RWPE1 (cell line): ENCODE results near the gene RBM26.

ENCODE experiments used
- CTCF ChIA-PET: fragments of 350-600 bp; sonication (Branson Sonifier 250); formaldehyde crosslinking; extraction: SDS; loops from one replicate; lab custom pipeline; 2021; lab: Yijun Ruan, JAX
- POLR2A ChIA-PET: fragments of 400-600 bp; formaldehyde crosslinking; extraction: SDS; loops from one replicate; lab custom pipeline; 2020; ENCODE audit warnings: antibody characterized with exemption; ENCODE audit not compliant: low non-redundant PET; lab: Yijun Ruan, JAX
- DNase-seq: peaks from one replicate; pipeline ENCODE4 v3.0.0; 2012; ENCODE audit warnings: low spot score
- H3K27ac ChIP-seq: fragments of 450-650 bp; 2 replicates; pipeline ENCODE4 v1.5.1; 2017
- CTCF ChIP-seq: fragments of 450-650 bp; conservative IDR thresholded peaks from 2 replicates; pipeline ENCODE4 v1.5.1; 2017; ENCODE audit warnings: low read depth, mild to moderate bottlenecking

RBM26 gene

GRCh38 chr13:79439275-79439674, 33.2 kb upstream of the RBM26 start:
- no peak overlapping the region for H3K27ac ChIP-seq
- no peak for DNase-seq
- ChIA-PET POLR2A (no interaction called here), CTCF (interaction anchor here (0.7 kb wide), 1 partner anchor 165 kb away, joined by 3 read pairs; no protein-coding TSS in a partner anchor)
- no peak for TF ChIP-seq CTCF

GRCh38 chr13:79435561-79435990, 29.5 kb upstream of the RBM26 start:
- ChIA-PET POLR2A (no interaction called here), CTCF (interaction anchor here (0.6 kb wide), 1 partner anchor 121 kb away, joined by 3 read pairs; no protein-coding TSS in a partner anchor)
- no peak overlapping the region for H3K27ac ChIP-seq

GRCh38 chr13:79434556-79434955, 28.5 kb upstream of the RBM26 start:
- H3K27ac ChIP-seq, result no peak overlapping the region
- ChIA-PET CTCF (interaction anchor here (1.2 kb wide), 1 partner anchor 11 kb away, joined by 4 read pairs; no protein-coding TSS in a partner anchor), POLR2A (no interaction called here)
- DNase-seq, result no peak
- TF ChIP-seq CTCF, result no peak

More at GRCh38 chr13:79435561-79435990, 29.5 kb upstream of the RBM26 start:
- TF ChIP-seq CTCF, result no peak
- DNase-seq, result no peak

- H3K27ac ChIP-seq, result no peak overlapping the region
- DNase-seq, result no peak
- ChIA-PET POLR2A (no interaction called here), CTCF (interaction anchor here (0.5 to 0.6 kb wide), 2 partner anchors 145 to 888 kb away, joined by 3 to 5 read pairs; no protein-coding TSS in a partner anchor)
- TF ChIP-seq CTCF, result no peak
These were observed 26.9 kb upstream of the RBM26 start for GRCh38 chr13:79432992-79433391.

GRCh38 chr13:79432086-79432485, 26.0 kb upstream of the RBM26 start:
- no peak for TF ChIP-seq CTCF
- CTCF ChIA-PET, result interaction anchor here (0.6 to 0.8 kb wide), 2 partner anchors 8 to 52 kb away, joined by 3 to 4 read pairs; no protein-coding TSS in a partner anchor
- no peak overlapping the region for H3K27ac ChIP-seq
- POLR2A ChIA-PET, result no interaction called here
- DNase-seq, result no peak

GRCh38 chr13:79429309-79429708, 23.3 kb upstream of the RBM26 start:
- DNase-seq, result no peak
- CTCF ChIA-PET, result no interaction called here

More at GRCh38 chr13:79429309-79429708, 23.3 kb upstream of the RBM26 start:
- no peak overlapping the region for H3K27ac ChIP-seq
- POLR2A ChIA-PET, result no interaction called here
- TF ChIP-seq CTCF, result no peak
